Activated CD8-positive, alpha-beta T cell treated with anti-CD3 and anti-CD28 coated beads, Interleukin-2, amount 10 ng/mL, durations not matched to agents 7 days and 5 days (primary cell): ENCODE data around the gene CHRNA10. TPM values are rescaled to one million over a fixed set of nuclear protein-coding genes. Genes with fewer than 3 reads are reported as not detected.
"Not testable (repeated sequence)": the region's sequence is repeated elsewhere in the genome, so short reads cannot be mapped to it uniquely, and the experiment has no call there.

Experiments used
- ATAC-seq: fragments of 150-1000 bp; cut with Tn5 transposase; one replicate; pipeline ENCODE4 v1.10.0; 2021; ENCODE audit warnings: moderate library complexity
- CTCF ChIA-PET: fragments of 350-600 bp; sonication (Branson Sonifier 250); formaldehyde crosslinking; loops from one replicate; lab custom pipeline; 2021; ENCODE audit warnings: antibody characterized with exemption; lab: Charles Lee
- POLR2A ChIA-PET: fragments of 350-600 bp; sonication (Branson Sonifier 250); formaldehyde crosslinking; loops from one replicate; lab custom pipeline; 2021; ENCODE audit warnings: antibody characterized with exemption; lab: Charles Lee
- DNase-seq: peaks from one replicate; pipeline ENCODE4 v3.0.0-alpha.2; 2020
- H3K27ac Mint-ChIP-seq: one replicate; pipeline ENCODE4 v1.8.0; 2021; ENCODE audit warnings: mild to moderate bottlenecking, mixed read lengths
- H3K27me3 Mint-ChIP-seq: one replicate; pipeline ENCODE4 v1.8.0; 2021; ENCODE audit warnings: low read depth, mixed read lengths
- H3K36me3 Mint-ChIP-seq: one replicate; pipeline ENCODE4 v1.8.0; 2021; ENCODE audit warnings: low read depth, mixed read lengths
- H3K4me1 Mint-ChIP-seq: one replicate; pipeline ENCODE4 v1.8.0; 2021; ENCODE audit warnings: low read depth, mixed read lengths
- H3K4me3 Mint-ChIP-seq: one replicate; pipeline ENCODE4 v1.8.0; 2021; ENCODE audit warnings: mild to moderate bottlenecking, mixed read lengths
- H3K9me3 Mint-ChIP-seq: one replicate; pipeline ENCODE4 v1.8.0; 2022; ENCODE audit warnings: mixed read lengths; ENCODE audit not compliant: insufficient read depth
- total RNA-seq, 2 experiments: library from RNA; stranded (reverse); gene quantifications; one replicate each; pipeline ENCODE4 v1.2.3, GENCODE V29; 2021

CHRNA10 gene
- total RNA-seq, 2 experiments from 2014 or later: 2.6 to 3.0 TPM

DNA sequence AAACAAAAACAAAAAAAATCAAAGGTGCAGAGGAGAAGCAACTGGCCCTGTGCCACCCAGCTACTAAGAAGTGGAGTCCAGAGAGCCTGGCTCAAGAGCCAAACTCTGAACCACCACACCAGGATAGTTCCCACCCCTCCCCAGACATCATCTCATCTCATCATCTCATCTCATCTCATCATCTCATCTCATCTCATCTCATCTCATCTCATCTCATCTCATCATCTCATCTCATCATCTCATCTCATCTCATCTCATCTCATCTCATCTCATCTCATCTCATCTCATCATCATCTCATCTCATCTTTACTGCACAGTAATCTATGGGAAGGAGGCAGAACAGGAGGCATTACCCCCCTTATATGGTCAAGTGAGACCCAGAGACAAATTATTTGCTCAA is 8.3 kb downstream of the CHRNA10 start:
- ATAC-seq (no peak), DNase-seq (no peak)
- Mint-ChIP-seq H3K27me3 (peaks cover 4% of the 10 kb centered on the region), H3K27ac (no peak overlapping the region), H3K4me1 (no peaks in the 10 kb centered on the region), H3K9me3 (no peaks in the 10 kb centered on the region), H3K4me3 (no peak overlapping the region), H3K36me3 (peaks cover 16% of the 10 kb centered on the region)
- ChIA-PET CTCF (no interaction called here), POLR2A (interaction anchor here (0.6 kb wide), 1 partner anchor 521 kb away, joined by 3 read pairs; no protein-coding TSS in a partner anchor)

DNA sequence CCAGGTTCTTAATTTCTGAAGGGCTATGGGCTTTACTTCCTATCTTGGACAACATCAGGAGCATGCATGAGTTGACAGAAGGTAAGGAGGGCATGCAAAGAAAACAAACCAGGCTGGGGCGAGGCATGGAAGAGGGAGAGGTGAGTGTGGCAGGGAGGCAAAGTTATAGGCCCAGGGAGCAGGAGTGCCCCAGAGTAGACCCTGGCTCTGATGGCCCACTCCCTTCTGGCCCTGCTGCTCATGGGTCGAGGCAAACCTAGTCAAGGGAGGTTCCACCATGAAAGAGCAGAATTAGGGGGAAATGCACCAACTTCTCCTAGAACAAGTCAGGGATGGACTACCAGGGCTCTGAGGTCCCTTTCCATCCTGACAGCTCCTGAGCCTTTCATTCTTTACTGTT is 10.2 kb downstream of the CHRNA10 start:
- ATAC-seq: no peak

DNA sequence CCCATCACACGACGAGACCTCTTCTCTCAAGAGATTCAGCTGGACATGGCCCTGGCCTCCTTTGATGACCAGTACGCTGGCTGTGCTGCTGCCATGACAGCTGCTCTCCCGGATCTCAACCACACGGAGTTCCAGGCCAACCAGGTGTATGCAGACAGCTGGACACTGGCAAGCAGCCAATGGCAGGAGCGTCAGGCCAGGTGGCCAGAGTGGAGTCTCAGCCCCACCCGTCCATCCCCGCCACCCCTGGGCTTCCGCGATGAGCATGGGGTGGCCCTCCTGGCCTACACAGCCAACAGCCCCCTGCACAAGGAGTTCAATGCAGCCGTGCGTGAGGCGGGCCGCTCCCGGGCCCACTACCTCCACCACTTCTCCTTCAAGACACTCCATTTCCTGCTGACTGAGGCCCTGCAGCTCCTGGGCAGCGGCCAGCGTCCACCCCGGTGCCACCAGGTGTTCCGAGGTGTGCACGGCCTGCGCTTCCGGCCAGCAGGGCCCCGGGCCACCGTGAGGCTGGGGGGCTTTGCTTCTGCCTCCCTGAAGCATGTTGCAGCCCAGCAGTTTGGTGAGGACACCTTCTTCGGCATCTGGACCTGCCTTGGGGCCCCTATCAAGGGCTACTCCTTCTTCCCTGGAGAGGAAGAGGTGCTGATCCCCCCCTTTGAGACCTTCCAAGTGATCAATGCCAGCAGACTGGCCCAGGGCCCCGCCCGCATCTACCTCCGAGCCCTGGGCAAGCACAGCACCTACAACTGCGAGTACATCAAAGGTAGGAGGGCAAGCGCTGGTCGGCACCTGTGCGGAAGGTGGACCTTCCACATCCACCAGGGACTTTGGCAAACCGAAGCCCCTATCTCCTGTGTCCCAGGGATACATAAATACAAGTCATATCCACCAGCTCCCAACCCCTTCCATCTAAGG is 11.3 kb downstream of the CHRNA10 start:
- ChIA-PET POLR2A (no interaction called here), CTCF (no interaction called here)
- H3K27me3 Mint-ChIP-seq: peaks cover 13% of the 10 kb centered on the region
- no peaks in the 10 kb centered on the region for H3K4me1 Mint-ChIP-seq
- no peak overlapping the region for H3K27ac Mint-ChIP-seq
- no peak for ATAC-seq
- no peak for DNase-seq
- peaks cover 5% of the 10 kb centered on the region for H3K36me3 Mint-ChIP-seq
- H3K9me3 Mint-ChIP-seq: no peaks in the 10 kb centered on the region
- no peak overlapping the region for H3K4me3 Mint-ChIP-seq

More for the DNA sequence above, 10.2 kb downstream of the CHRNA10 start:
- Mint-ChIP-seq H3K4me3 (no peak overlapping the region), H3K4me1 (no peaks in the 10 kb centered on the region), H3K36me3 (peaks cover 15% of the 10 kb centered on the region), H3K27me3 (peaks cover 7% of the 10 kb centered on the region), H3K27ac (no peak overlapping the region), H3K9me3 (no peaks in the 10 kb centered on the region)
- CTCF ChIA-PET: no interaction called here
- POLR2A ChIA-PET: no interaction called here
- DNase-seq: no peak

DNA sequence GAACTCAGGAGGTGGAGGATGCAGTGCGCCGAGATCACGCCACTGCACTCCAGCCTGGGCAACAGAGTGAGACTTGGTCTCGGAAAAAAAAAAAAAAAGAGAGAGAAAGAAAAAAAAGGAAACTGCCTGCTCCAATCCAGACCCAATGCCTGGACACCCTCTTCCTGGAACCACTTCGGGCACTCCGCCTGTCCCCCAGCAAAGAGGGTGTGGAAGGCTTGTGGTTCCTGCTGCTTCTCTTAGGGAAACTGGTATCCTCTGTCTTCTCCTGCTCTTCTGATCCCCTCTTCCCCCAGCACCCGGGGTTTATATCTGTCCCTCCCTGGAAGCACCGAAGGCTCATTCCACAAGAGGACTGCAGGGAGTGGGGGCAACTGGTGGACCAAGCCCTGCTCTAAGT is 12.9 kb downstream of the CHRNA10 start:
- H3K4me3 Mint-ChIP-seq: no peak overlapping the region
- ATAC-seq (no peak), DNase-seq (no peak)
- no peak overlapping the region for H3K27ac Mint-ChIP-seq
- H3K36me3 Mint-ChIP-seq: no peaks in the 10 kb centered on the region
- no peaks in the 10 kb centered on the region for H3K9me3 Mint-ChIP-seq
- ChIA-PET CTCF (no interaction called here), POLR2A (no interaction called here)
- H3K27me3 Mint-ChIP-seq: peaks cover 13% of the 10 kb centered on the region
- no peaks in the 10 kb centered on the region for H3K4me1 Mint-ChIP-seq

DNA sequence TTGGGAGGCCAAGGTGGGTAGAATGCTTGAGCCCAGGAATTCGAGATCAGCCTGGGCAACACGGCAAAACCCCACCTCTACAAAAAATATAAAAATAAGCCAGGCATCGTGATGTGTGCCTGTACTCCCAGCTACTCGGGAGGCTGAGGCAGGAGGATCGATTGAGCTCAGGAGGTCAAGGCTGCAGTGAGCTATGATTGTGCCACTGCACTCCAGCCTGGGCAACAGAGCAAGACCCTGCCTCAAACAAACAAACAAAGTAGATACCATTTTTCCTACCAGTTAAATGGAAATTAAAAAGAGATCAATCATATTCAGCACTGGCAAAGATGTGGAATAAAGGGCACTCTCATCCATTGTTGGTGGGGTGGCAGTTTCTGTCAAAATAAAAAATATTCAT is 13.9 kb downstream of the CHRNA10 start:
- H3K4me1 Mint-ChIP-seq, POLR2A ChIA-PET, H3K9me3 Mint-ChIP-seq, H3K36me3 Mint-ChIP-seq, ATAC-seq, CTCF ChIA-PET, H3K4me3 Mint-ChIP-seq, DNase-seq, H3K27ac Mint-ChIP-seq: not testable (repeated sequence)
- peaks cover 13% of the 10 kb centered on the region for H3K27me3 Mint-ChIP-seq

DNA sequence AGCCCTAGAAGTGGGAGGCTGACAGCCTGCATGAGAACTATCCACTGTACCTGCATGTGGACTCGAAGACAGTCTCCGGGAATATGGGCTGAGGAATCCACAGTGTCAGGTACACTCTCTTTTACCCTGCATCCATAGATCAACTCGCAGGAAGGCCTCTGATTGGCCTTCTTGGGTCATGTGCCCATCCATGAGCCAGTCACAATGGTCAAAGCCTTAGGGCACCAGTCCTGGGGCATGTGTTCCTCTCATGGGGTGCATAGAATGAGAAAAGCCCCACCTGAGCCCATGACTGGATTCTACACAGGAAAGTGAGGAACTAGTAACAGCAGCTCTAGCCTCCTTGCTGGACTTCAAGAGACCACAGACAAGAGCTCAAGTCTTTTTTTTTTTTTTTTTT is 15.6 kb downstream of the CHRNA10 start:
- Mint-ChIP-seq H3K4me1 (no peaks in the 10 kb centered on the region), H3K4me3 (no peak overlapping the region), H3K27ac (no peak overlapping the region), H3K9me3 (no peaks in the 10 kb centered on the region), H3K36me3 (no peaks in the 10 kb centered on the region), H3K27me3 (peaks cover 19% of the 10 kb centered on the region)
- ChIA-PET CTCF (interaction anchor here (1.1 to 1.6 kb wide), 2 partner anchors 26 to 154 kb away, joined by 3 read pairs; no protein-coding TSS in a partner anchor), POLR2A (no interaction called here)
- ATAC-seq (no peak), DNase-seq (no peak)

DNA sequence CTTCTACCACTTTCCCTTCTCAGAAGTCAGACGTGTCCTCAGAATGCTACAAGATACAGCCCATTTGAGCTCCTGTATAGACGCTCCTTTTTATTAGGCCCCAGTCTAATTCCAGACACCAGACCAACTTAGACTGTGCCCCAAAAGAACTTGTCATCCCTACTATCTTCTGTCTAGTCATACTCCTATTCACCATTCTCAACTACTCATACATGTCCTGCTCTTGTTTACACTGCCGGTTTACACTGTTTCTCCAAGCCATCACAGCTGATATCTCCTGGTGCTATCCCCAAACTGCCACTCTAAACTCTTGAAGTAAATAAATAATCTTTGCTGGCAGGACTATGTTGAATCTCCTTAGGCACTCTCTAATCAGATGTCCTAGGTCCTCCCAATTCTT is 18.7 kb downstream of the CHRNA10 start:
- H3K9me3 Mint-ChIP-seq, H3K4me1 Mint-ChIP-seq, H3K4me3 Mint-ChIP-seq, DNase-seq, H3K36me3 Mint-ChIP-seq, H3K27ac Mint-ChIP-seq, ATAC-seq, CTCF ChIA-PET, POLR2A ChIA-PET: not testable (repeated sequence)
- H3K27me3 Mint-ChIP-seq: peaks cover 29% of the 10 kb centered on the region

DNA sequence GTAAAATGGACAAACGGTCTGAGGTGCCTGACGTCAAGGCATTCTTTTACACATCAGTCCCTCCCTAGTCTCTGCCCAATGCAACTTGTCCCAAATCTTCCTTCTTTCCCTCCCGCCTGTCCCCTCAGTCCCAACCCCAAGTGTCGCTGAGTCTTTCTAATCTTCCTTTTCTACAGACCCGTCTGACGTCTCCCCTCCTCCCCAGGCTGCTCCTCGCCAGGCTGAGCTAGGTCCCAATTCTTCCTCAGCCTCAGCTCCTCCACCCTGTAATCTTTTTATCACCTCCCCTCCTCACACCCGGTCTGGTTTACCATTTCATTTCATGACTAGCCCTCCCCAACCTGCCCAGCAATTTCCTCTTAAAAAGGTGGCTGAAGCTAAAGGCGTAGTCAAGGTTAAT is 21.8 kb downstream of the CHRNA10 start:
- H3K9me3 Mint-ChIP-seq, DNase-seq, H3K36me3 Mint-ChIP-seq, ATAC-seq, POLR2A ChIA-PET, H3K4me1 Mint-ChIP-seq, CTCF ChIA-PET, H3K4me3 Mint-ChIP-seq, H3K27ac Mint-ChIP-seq: not testable (repeated sequence)
- H3K27me3 Mint-ChIP-seq: peaks cover 28% of the 10 kb centered on the region

DNA sequence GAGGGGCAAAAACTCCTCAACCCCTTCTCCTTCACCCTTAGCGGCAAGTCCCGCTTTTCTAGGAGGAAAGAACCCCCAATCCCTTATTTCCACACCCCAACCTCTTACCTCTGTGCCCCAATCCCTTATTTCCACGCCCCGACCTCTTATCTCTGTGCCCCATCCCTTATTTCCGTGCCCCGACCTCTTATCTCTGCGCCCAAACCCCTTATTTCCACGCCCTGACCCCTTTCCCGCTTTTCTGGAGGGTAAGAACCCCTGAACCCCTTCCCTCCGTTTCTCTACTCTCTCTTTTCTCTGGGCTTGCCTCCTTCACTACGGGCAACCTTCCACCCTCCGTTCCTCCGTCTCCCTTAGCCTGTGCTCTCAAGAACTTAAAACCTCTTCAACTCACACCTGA is 22.3 kb downstream of the CHRNA10 start:
- H3K27ac Mint-ChIP-seq, ATAC-seq, CTCF ChIA-PET, H3K9me3 Mint-ChIP-seq, POLR2A ChIA-PET, DNase-seq, H3K4me1 Mint-ChIP-seq, H3K4me3 Mint-ChIP-seq, H3K36me3 Mint-ChIP-seq: not testable (repeated sequence)
- H3K27me3 Mint-ChIP-seq: peaks cover 31% of the 10 kb centered on the region

DNA sequence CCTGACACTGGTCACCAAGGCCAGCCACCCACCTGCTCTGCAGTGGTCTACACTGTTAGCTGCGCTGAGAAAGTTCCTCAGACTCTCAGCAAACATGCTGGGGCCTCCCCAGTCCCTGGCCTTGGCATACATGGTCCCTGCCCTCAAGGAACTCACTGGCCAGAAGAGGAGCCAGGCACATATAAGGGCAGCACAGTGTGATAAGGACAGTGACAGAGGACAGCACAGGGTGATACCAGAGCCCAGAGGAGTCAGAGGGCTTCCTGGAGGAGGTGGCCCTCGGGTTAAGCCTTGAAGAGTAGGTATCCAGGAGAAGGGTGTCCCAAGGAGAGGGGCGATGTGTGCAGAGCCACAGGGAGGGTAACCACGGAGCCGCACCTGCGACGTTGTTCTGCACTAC is 25.6 kb downstream of the CHRNA10 start:
- ChIA-PET CTCF (no interaction called here), POLR2A (no interaction called here)
- ATAC-seq (no peak), DNase-seq (no peak)
- no peak overlapping the region for H3K27ac Mint-ChIP-seq
- no peaks in the 10 kb centered on the region for H3K9me3 Mint-ChIP-seq
- H3K36me3 Mint-ChIP-seq: no peaks in the 10 kb centered on the region
- peaks cover 44% of the 10 kb centered on the region for H3K27me3 Mint-ChIP-seq
- no peak overlapping the region for H3K4me3 Mint-ChIP-seq
- peaks cover 6% of the 10 kb centered on the region for H3K4me1 Mint-ChIP-seq

DNA sequence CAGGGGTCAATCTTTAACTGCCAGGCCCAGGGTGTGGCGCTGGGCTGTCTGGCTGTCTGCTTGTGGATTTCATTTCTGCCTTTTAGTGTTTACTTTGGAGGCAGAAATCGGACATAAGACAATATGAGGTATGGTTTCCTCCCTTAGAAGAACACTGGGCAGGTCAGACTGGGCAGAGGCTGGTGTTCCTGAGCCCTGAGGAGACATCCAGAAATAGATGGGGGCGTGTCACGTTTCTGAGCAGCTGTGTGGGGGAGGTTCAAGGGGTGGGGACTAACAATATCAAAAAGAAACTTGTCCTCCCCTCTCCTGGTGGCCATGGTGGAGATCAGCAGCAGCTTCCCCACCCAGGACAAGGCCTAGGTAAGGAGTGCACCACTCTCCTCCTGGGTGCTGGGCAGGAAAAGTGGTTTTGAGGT is 26.4 kb downstream of the CHRNA10 start, which contains the start of gene ART1:
Gene ART1 (plus strand): TSS at position 312 of the 419 bp plus-strand sequence. CDS start 14,086 bp downstream, outside the sequence.
- no peak for ATAC-seq
- ChIA-PET CTCF (no interaction called here), POLR2A (no interaction called here)
- H3K27me3 Mint-ChIP-seq: peaks cover 41% of the 10 kb centered on the region
- H3K9me3 Mint-ChIP-seq: no peaks in the 10 kb centered on the region
- no peak within 1 kb of the TSS for H3K4me3 Mint-ChIP-seq
- H3K36me3 Mint-ChIP-seq: no peaks in the 10 kb centered on the region
- H3K4me1 Mint-ChIP-seq: peaks cover 6% of the 10 kb centered on the region
- no peak for DNase-seq
- no peak within 1 kb of the TSS for H3K27ac Mint-ChIP-seq

DNA sequence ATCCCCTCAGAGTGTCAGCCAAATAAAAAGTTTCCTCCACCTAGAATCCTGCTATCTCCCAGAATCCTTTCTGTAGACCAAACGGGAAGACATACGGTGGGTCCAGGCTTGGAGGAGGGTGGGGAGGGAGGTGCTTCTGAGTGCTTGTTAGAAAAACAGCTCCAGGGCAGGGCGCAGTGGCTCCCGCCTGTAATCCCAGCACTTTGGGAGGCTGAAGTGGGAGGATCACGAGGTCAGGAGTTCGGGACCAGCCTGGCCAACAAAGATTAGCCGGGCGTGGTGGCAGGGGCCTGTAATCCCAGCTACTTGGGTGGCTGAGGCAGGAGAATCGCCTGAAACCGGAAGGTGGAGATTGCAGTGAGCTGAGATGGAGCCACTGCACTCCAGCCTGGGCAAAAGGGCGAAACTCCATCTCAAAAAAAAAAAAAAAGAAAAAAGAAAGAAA is 28.1 kb downstream of the CHRNA10 start:
- H3K9me3 Mint-ChIP-seq, CTCF ChIA-PET, H3K4me1 Mint-ChIP-seq, H3K4me3 Mint-ChIP-seq, H3K36me3 Mint-ChIP-seq, H3K27ac Mint-ChIP-seq, ATAC-seq, DNase-seq, POLR2A ChIA-PET: not testable (repeated sequence)
- peaks cover 31% of the 10 kb centered on the region for H3K27me3 Mint-ChIP-seq
